Epidermal melanocyte (primary cell): ENCODE measurements around the gene NTHL1.

Source experiments
- DNase-seq: peaks from one replicate; pipeline ENCODE4 v3.0.0; 2011; ENCODE audit warnings: low spot score; ENCODE audit not compliant: insufficient read length

The NTHL1 gene

DNA sequence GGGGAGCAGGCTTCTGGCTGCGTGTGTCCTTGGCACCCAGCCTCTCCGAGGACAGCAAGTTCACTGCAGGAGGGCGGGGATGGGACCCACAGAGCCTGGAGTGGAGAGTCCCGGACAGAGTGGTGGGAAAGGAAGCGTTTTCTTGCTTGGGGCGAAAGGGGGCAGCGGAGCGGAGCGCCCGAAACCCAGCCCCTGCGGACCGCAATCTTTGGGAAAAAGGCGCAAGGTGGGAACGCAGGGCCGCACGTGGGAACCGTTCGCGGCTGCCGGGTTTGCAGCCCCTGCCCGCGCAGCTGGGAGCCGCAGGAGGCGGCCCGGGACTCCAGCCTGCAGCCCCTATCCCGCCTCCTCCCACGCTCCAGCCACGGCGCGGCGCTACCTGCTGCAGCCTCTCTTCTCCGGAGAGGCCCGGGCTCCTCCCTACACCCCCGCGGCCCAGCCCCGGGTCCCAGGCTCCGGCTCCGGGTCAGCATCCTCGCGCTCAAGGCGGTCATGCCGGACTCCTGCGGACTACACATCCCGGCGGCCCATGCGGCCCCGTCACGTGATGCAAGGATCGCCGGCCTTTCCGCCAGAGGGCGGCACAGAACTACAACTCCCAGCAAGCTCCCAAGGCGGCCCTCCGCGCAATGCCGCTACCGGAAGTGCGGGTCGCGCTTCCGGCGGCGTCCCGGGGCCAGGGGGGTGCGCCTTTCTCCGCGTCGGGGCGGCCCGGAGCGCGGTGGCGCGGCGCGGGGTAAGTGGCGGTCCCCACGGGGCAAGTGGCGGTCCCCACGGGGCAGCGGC lies at the start of gene NTHL1, which contains the start of gene TSC2:
TSS of gene NTHL1 (minus strand) at position 505 of the 786 bp plus-strand sequence. CDS start at position 494, 11 bp downstream.
TSS of gene TSC2 (plus strand) at position 656 of the 786 bp plus-strand sequence. CDS start 631 bp downstream, outside the sequence.
- peak; percentile 98 for DNase-seq

DNA sequence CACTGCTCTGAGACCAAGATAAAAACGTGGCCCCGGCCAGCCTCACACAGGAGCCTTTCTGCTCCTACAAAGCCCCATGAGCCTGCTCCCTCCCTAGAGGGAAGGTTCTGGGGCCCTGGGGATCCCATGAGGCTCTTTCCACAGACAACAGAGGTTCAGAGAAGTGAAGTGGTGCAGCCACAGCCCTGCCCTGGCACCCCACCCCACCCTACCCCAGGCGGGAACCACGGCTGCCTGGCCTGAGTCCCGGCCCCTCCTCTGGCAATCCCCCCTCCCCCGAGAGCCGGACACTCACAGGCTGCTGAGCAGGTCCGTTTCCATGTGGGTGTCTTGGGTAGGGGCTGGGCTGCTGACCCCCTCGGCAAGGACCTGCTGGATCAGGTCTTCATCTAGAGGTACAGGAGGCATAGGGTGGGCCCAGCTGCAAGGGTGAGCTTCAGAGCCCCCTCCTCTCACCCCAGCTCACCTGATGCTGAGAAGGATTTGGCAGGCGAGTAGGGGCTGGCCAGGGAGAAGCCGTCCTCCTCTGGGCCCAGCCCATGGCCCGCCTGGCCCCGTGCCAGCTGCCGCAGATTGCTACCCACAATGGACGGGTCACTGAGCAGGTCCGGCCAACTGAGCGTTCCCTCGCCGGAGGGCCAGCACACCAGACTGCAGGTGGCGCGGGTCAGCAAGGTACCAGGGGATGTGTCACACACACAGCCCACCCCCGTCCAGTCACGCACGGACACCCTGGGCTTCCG lies 49.4 kb upstream of the NTHL1 start:
- DNase-seq = no peak

GRCh38 chr16:2095918-2096582 lies 48.4 kb upstream of the NTHL1 start:
- no peak for DNase-seq

DNA sequence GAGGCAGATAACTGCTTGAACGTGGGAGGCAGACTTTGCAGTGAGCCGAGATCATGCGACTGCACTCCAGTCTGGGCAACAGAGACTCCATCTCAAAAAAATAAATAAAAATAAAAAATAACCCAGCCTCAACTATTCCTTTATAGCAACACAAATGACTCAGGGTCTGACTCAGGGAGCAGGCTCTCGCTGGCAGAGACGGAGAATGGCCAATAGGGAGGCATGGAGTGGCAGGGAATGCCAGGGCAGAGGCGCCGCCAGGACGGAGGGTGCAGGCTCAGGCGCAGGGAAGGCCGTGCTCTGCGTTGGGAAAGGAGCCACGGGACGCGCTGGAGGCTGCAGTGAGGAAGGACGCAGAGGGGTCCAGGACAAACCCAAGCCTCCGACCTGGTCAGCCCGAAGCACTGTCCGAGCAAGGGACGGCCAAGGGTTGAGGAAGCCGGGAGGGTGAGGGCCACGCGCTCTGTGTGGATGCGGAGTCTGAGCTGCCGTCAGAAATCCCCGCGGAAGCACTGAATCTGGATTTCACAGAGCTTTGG lies 47.8 kb upstream of the NTHL1 start:
- DNase-seq = no peak

- no peak for DNase-seq
These were observed 46.2 kb upstream of the NTHL1 start for GRCh38 chr16:2093793-2094192.

DNA sequence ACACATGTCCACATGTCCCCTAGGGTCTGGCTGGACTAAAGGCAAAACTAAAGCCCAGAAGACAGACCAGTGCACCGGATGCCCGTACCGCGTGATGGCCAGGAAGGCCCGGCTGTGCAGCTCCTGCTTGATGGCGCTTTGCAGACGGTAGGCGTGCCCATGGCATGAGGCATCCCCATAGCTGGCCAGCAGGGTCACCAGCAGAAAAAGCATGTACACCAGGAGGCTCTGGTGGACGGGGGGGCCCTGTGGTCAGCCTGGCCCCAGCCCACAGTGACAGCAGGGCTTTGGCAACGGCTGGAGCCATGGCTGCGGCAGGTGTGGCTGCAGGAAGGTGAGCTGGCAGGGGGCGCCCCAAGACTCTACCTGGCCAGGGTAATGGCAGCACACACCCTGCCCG lies 45.2 kb upstream of the NTHL1 start:
- DNase-seq = no peak

GRCh38 chr16:2092256-2092620 lies 44.6 kb upstream of the NTHL1 start:
- DNase-seq = no peak

GRCh38 chr16:2091547-2092255 lies 44.1 kb upstream of the NTHL1 start:
- DNase-seq = no peak

- no peak for DNase-seq
These were observed 43.3 kb upstream of the NTHL1 start for GRCh38 chr16:2090777-2091546.

GRCh38 chr16:2090481-2090776 lies 42.8 kb upstream of the NTHL1 start:
- no peak for DNase-seq

- DNase-seq = no peak
These were observed 42.3 kb upstream of the NTHL1 start for GRCh38 chr16:2089706-2090480.

DNA sequence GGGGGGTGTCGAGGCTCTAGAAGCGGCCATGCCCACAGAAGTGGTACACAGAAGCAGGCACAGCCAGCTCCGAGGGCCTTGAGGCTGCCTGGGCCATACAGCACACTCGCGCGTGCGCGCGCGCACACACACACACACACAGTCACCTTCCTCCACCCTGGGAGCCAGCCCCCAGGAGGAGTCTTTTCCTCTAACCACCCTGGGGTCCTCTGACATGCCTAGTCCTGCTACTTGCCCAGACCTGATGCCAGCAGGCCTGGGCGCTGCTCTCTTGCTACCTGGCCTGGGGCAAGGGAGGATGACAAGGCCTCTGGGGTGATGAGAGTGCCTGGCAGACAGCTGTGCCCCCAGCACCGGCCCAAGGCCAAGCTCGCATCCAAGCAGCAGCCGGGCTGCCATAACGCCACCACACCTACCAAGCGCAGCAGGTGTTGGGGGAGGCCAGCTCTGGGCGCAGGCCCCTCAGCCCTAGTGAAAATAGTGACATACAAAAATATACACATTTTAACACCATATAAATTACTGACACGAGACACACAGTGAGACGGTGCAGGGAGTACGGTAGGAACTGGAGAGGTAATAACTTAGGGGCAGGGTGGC lies 41.2 kb upstream of the NTHL1 start:
- DNase-seq = no peak

DNA sequence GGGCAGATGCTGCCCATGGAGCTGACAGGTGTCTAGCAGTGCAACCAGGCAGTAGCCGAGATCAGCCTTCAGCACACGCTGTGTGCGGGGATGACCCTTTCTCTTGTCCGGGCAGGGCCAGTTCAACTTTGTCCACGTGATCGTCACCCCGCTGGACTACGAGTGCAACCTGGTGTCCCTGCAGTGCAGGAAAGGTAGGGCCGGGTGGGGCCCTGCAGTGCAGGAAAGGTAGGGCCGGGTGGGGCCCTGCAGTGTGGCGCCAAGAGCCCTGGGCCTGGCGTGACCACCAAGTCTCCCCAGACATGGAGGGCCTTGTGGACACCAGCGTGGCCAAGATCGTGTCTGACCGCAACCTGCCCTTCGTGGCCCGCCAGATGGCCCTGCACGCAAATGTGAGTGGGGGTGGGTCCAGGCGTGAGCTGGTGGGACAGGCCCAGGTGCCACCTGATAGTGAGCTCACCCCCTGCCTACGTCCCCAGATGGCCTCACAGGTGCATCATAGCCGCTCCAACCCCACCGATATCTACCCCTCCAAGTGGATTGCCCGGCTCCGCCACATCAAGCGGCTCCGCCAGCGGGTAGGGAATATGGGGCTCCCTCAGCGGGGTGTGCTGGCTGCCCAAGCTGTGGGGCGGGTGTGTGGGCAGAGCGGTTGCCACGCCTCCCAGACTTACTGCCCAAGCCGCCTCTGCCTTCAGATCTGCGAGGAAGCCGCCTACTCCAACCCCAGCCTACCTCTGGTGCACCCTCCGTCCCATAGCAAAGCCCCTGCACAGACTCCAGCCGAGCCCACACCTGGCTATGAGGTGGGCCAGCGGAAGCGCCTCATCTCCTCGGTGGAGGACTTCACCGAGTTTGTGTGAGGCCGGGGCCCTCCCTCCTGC lies 40.4 kb upstream of the NTHL1 start:
- no peak for DNase-seq

- no peak for DNase-seq
These were observed 39.4 kb upstream of the NTHL1 start for GRCh38 chr16:2086812-2087747.

DNA sequence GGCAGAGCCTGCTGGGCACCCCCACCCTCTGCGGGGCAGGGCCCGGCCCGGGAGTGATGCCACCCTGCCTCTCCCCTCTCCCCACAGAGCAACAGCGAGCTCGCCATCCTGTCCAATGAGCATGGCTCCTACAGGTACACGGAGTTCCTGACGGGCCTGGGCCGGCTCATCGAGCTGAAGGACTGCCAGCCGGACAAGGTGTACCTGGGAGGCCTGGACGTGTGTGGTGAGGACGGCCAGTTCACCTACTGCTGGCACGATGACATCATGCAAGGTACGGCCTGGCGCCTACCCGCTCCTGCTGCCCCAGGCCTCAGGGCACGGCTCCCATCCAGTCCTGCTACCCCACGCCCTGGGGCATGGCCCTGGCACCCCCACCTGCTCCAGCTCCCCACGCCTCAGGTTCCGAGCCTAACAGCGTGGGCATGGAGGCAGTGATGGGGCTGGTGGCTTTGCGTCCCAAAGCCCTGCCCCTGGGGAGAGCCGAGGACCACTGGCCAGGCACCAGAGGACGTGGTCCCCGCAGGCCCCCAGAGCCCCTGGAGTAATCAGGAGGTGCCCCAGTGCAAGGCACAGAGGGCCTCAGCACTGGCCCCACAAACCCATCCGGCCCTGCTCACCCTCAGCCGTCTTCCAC lies 38.6 kb upstream of the NTHL1 start:
- no peak for DNase-seq

DNA sequence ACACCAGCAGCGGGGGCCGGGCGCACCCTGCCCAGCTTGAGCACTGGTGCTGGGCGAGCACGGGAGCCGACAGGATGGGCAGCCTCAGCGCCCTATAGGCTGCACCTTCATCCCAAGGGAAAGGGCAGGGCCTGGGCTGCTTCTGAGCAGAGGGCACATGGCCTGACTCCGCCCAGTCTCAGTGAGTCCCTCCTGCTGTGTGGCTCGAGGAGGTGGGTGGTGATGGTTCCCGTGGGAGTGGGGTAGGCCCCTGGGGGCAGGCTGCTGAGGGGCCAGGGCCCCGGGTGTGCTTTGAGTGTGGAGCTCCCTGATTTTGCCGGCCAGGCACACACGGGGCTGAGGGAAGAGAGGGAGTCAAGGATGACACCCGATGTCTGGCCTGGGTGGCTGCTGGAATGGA lies 38.0 kb upstream of the NTHL1 start:
- no peak for DNase-seq
